NCI-H82 (cell line): ENCODE measurements around the gene MAP3K15.

Experiments
- DNase-seq: peaks from one replicate; lab custom pipeline; 2025; lab: John Stamatoyannopoulos, UW

The MAP3K15 gene, protein sequence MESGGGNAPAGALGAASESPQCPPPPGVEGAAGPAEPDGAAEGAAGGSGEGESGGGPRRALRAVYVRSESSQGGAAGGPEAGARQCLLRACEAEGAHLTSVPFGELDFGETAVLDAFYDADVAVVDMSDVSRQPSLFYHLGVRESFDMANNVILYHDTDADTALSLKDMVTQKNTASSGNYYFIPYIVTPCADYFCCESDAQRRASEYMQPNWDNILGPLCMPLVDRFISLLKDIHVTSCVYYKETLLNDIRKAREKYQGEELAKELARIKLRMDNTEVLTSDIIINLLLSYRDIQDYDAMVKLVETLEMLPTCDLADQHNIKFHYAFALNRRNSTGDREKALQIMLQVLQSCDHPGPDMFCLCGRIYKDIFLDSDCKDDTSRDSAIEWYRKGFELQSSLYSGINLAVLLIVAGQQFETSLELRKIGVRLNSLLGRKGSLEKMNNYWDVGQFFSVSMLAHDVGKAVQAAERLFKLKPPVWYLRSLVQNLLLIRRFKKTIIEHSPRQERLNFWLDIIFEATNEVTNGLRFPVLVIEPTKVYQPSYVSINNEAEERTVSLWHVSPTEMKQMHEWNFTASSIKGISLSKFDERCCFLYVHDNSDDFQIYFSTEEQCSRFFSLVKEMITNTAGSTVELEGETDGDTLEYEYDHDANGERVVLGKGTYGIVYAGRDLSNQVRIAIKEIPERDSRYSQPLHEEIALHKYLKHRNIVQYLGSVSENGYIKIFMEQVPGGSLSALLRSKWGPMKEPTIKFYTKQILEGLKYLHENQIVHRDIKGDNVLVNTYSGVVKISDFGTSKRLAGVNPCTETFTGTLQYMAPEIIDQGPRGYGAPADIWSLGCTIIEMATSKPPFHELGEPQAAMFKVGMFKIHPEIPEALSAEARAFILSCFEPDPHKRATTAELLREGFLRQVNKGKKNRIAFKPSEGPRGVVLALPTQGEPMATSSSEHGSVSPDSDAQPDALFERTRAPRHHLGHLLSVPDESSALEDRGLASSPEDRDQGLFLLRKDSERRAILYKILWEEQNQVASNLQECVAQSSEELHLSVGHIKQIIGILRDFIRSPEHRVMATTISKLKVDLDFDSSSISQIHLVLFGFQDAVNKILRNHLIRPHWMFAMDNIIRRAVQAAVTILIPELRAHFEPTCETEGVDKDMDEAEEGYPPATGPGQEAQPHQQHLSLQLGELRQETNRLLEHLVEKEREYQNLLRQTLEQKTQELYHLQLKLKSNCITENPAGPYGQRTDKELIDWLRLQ (N-terminal part only)

DNA sequence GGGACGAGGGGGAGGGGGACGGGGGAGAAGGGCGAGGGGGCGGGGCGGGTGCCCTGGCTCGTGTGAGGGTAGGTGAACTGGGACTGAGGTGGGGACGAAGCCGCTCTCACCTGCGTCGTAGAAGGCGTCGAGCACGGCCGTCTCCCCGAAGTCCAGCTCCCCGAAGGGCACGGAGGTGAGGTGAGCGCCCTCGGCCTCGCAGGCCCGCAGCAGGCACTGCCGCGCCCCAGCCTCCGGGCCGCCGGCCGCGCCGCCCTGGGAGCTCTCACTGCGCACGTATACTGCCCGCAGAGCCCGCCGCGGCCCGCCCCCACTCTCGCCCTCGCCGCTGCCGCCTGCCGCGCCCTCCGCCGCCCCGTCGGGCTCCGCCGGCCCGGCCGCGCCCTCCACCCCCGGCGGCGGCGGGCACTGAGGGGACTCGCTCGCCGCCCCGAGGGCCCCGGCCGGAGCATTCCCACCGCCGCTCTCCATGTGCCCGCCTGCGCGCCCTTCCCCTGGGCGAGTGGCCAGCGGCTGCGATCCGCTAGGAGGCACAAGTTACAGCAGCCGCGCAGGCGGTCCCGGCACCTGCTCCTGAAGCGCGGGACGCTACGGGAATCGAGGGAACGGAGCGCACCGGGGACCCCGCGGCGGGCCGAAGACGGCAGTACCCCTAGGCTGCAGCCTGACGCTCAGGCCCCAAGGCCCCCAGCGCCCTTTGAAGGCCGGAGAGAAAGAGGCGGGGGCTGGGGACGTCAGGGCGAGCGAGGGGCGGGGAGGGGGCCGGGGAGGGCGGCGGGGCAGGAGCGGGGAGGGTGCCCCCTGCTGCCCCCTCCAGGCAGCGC lies at the start of gene MAP3K15:
MAP3K15 (minus strand) TSS at position 718 of the 824 bp plus-strand sequence; CDS start at position 471, 247 bp downstream.
- DNase-seq, result peak; percentile 78

DNA sequence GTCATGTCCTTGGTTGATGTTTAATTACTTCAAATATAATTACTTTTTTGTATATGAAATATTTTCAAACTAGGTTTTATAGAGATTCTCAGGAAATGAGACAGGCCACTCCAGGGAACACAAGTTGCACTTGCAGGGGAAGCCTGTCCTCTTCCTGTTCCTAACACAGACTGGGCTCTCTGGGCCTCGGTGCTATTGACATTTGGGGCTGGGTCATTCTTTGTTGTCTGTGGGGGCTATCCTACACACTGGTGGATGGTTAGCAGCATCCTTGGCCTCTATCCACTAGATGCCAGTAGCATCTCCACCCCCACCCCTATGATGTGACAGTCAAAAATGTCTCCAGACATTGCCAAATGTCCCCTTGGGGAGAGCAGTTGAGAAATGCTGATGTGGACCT lies 49.3 kb upstream of the MAP3K15 start:
- DNase-seq, result no peak

DNA sequence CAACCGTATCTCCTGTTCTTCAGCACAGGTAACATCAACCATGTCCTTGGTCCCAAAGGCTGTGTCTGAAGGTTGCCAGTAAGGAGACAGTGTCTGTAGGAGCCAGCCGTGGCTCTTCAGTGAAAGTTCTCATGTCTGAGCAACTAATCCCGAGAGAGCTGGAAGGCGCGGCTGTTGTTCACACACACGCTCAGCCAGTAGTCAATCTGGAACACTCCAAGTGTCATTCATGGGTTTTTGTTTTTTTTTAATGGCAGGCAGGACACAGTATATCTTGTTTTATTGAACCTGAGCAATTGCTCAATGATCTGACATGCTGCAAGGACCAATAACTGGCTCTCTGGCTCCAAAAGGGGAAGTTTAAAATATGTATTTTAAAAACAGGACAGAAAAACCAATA lies 48.4 kb upstream of the MAP3K15 start:
- no peak for DNase-seq

DNA sequence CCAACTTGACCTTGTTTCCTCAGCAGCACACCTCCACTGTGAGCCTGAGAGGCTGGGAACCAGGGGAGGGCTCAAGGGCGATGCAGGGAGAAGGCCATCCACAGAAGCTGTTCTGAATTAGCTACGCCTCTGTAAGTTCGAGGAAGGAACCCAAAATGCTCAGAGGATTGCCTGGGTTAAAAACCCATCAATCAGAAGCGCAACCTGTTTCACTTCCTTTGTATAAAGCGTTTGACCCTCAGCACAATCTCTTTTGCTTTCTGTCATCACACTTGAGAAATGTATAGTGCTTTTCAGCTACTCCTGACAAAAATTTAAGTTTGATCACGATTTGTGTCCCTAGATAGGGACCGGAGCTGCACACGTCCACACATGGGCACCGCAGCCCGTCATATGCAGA lies 48.0 kb upstream of the MAP3K15 start:
- DNase-seq, result no peak

DNA sequence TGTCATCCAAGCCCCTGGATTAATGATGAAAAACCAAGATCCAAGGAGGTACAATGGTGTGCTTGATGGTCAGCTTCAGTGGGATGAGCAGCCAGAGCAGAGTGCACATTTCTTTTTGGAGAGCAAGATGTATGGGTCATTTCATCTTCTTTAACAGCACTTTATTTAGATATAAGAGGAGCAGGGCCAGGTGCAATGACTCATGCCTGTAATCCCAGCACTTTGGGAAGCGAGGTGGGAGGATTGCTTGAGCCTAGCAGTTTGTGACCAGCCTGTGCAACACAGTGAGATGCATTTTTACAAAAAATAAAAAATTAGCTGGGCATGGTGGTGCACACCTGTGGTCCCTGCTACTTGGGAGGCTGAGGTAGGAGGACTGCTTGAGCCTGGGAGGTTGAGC lies 45.3 kb upstream of the MAP3K15 start:
- DNase-seq, result no peak

DNA sequence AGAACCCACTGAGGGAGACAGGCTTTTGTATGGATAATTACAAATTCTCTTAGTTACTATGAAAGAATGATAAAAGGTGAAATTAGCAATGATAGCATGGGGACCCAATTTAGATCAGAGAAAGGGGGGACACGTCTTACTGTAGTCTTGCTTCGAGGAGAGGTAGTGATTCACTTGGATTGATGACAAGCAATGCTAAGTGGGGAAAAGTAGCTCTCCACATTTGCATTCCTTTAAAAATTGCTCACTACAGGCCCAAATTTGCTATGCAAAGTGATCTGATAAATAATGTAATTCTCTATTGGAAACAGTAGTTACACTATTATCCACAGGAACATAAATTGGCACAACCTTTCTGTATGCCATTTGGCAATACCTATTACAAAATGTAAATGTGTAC lies 42.5 kb upstream of the MAP3K15 start:
- DNase-seq, result no peak

DNA sequence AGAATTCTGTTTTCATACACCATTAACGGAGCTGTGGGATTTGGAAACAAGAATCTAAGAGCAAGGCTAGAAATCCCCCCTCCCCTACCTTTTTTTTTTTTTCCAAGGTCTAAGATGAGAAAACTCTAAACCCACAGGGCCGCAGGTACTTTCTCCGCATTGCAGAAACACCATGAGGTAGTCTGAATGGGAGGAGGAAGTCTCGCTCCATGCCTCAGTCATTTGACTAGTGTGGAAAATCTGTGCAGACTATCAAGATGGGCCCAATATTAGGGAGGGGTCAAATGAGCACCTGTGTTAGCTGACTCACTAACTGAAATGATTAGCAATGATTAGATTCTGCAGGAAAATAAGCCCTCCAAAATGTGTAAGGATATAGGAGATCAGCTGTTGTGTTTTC lies 40.9 kb upstream of the MAP3K15 start:
- DNase-seq, result no peak

DNA sequence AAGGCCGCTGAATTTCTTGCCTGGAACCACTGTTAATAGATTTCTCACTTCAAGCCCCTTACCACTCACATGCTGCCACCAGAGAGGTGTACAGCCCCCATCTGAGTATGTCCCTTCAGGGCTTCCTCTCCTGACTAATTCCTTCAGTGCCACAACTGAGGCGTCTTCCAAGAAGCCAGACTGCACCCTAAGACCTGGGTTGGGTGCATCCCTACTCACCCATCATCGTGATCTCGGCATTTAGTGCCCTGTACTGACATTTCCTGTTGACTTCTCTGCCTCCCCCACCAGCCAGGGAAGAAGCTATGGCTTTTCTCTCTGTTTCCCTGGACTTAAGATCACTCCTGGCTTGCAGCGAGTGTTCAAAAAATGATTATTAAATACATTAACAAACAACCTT lies 40.4 kb upstream of the MAP3K15 start:
- DNase-seq, result no peak

DNA sequence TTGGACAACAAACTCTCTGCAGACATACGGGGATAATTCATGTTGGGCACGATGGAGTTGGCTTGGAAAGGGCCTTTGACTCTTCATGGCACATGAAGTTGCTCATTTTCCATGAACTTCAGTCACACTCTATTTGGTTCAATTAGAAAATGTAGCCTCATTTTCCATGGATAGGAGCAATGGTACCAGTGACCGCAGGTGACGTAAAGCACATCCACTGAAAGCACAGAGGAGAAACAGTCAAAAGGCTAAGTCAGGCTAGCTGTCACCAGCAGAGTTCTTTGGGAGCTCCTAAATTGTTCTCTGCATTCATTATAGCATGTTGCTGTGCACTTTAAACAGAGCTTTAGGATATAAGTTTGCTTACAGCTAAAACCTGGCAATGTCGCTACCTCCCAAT lies 39.9 kb upstream of the MAP3K15 start:
- no peak for DNase-seq

DNA sequence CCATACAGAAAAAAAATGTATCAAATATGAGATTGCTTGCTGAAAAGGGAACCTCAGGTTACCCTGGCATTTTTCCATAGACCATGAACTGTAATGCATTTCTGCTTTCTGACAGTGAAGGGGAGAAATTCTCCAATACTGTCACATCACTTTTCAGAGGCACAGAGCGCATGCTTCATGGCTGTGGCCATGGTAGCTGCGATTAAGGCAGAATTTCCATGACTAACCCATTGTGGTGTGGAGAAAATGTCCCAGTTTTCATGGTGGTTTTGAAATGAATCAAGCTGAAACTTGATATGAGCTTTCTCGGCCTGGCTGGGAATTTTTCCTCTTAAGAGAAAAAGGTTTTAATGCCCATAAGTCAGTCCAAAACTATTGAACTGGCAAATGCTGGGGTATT lies 39.5 kb upstream of the MAP3K15 start:
- DNase-seq, result no peak

DNA sequence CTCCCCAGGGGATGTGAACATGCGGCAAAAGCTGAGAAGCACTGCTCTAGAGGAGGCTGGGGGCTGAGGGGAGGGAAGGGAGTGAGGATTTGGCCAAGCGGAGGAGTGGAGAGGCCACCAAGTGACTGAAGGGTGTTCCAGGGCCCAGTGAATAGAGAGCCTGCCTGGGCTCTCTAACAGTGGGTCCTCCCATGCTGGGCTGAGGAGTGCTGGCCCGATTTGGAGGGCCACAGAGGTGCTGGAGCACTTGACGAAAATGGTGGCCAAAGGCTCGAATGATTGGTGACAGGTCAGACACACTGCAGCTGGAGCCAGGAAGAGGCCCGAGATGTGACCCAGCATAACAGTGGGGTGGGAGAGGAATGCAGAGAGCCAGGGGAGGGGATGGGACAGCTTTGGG lies 37.5 kb upstream of the MAP3K15 start:
- DNase-seq, result no peak

DNA sequence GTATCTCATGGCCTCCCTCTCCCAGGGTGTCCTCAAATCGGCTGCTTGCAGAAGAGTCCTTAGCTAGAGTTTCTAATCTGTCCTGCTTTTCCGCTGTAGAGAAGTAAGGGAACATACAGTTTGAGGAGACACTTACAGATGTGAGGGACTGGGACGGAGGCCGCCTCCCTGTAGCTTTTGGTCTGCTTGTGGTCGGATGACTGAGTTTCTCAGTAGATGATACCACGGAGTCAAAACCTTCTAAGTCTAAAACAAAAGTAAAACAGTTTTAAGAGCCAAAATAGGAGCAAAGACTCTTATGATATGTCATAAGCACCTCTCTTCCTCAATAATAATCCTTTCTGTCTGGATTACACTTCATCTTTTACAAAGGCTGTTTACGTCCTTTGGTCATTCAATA lies 34.5 kb upstream of the MAP3K15 start:
- DNase-seq, result no peak

DNA sequence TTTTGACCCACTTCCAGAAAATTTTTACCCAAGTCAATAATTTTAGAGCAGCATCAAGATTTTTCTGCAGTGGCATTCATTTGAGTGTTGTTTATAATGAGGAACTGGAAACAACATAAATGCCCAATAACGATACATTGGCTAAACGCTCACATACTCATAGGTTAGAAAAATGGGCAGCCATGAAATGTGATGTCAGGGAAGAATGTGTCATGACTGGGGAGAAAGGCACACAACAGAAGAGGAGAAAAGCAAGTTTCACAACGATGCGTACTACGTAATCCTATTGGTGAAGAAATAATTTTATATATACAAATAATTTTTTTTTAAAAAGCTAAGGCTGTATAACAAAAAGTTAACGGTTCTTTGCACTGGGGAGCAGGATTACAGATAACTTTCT lies 33.6 kb upstream of the MAP3K15 start:
- DNase-seq, result no peak

DNA sequence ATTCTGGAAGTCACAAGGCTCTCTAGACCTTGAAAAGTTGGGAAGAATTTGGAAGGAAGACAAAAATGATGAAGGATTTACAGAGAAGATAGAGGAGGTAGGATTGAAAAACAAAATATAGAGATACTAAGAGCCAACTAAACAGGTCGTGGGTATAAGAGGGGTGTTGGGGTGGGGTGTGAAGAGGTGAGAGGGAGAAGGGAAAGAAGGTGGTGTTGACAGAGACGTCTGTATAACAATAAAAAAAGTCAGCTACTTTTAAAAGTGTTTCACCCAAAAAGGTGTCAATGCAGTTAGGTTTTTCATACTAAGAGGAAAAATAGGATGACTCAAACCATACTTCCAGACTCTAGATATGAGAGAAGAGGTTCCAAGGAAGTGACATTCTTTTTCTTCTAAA lies 33.0 kb upstream of the MAP3K15 start:
- DNase-seq, result no peak

DNA sequence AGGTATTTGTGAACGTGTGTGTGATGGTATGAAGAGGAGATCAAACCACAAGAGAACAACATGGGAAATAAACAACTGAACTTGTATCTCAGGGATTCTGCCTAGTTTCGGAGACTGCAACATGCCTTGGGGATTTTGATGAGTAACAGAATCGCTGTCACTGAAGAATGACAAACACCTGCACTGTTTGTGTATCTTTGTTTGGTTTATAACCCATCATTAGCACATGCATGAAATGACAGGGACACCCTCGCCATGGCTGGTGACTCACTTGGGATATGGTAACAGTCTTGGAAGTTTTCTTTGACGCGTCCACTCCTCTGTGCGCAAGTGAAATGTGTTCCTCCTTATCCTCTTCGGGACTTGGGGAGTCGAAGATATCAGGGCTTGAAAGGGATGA lies 30.3 kb upstream of the MAP3K15 start:
- DNase-seq, result no peak

DNA sequence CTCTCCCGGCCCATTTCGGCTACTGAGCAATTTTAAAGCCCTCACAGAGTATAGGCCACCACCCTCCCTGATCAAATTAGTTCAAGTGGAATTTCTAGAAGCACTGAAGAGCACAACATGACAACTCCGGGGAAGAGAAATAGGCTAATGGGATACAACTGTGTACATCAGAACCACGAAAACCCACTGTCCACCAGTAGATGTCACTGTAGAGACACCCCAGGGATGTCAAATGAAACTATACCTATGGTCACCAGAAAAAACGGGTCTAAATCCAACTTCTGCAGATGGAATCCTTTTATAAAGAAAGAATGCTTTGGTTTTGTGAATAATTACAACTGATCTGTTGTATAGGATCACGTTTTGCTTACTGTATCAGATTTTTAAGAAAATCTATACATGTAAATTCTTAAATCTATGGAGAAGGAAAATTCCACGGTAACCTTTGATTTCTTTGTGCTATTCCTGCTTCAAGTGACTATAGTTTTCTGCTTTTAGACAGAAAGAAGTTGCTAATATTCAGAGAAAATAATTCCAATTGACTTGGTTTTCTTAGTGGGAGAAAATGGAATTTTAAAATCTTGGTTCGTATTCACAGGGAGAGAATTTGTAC lies 29.5 kb upstream of the MAP3K15 start:
- DNase-seq, result peak; percentile 71

DNA sequence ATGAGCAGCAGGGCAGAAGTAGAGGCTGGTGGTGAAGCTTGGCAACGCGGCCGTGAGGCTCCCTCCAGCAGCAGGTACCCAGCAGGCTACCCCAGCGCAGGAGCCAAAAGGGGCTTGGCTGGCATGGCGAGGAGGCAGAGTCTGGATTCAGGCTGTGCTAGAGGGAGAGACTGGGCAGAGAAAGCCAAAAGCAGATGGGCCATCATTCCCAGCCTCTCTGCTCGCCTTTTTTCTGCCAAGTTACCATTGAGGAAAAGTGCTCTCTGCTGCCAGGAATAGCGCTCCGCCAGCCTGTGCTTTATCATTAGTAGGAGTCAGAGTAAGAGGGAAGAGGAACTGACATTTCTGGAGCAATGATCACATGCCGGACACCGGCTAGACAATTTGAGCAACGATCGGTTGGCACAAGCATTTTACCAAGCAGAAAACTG lies 28.7 kb upstream of the MAP3K15 start:
- DNase-seq, result no peak

DNA sequence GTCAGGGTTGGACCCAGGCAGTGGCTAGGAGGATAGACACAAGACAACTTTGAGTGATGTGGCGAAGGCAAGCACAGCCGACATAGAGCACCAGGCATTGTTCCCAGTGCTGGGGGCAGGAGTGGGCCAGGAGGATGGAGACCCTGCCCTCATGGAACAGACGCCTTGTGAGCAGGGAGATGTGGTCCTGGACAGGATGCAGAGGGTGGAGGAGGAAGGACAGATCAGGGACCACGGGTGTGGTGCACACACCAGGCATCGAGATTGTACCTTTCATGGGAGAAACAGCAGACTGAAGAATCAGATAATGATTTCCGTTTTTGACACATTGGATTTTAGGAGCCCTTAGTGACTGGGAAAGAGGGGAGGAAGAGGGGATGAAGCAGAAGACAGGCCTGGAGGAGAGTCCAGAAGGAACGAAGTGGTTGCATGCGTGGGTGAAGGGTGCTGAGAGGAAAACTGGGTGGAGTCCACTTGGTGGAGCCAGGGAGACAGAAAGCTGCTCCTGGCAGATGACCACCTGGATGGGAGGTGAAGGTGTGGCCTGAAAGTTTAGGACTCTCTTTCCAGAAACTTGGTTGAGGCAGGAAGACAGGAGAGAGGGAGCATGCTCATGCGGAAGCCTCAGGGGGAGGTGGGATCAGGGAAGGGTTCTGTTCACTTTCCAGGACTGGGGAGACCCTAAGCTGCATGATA lies 27.9 kb upstream of the MAP3K15 start:
- no peak for DNase-seq

DNA sequence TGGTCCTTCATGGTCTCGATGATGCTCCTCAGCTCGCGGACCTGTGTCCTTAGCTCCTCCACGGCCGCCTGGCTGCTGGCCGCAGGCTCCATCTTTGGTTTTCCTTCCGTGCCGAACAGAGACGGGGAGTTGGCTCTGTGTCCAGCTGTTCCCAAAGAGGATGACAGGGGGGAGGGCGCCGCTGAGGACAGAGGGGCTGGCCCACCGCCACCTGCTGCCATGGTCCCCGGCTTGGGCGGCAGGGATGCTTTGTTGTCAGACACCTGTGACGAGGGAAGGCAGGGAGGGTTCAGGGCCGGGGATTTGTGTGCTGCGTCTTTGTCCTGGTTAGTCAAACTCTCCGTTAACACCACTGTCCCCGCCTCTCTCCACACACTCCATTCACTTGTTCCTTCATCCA lies 26.6 kb upstream of the MAP3K15 start:
- DNase-seq, result no peak

DNA sequence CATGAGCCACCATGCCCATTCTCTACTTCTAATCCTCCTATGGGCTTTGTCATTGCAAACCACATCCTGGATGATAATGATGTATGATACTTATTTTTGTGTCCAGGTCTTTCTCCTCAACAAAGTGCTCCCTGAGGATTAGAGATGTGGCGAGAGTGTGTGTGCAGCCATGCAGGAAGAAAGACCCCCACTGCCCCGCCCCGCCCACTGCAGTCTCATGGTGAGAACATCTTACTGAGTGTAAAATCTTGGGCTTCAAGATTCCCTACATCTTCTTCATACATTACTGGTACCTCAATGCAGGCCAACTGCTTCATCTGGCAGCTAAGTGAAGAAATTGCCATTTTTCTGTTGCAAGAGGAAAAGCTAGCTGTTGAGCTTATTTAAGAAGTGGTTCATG lies 25.9 kb upstream of the MAP3K15 start:
- DNase-seq, result no peak
